ENCODE measurements around the gene C3orf49. TPM values are rescaled to one million over a fixed set of nuclear protein-coding genes. Genes with fewer than 3 reads are reported as not detected.
A peak's percentile ranks its signal among the peaks of the same experiment; 100 is the strongest.

C3orf49 gene
- total and polyA plus RNA-seq, 2 of the 13 experiments (the other 11 are each of a cell fraction or from before 2014, with no cell fraction given): not detected

GRCh38 chr3:63864008-63864964, 45.2 kb downstream of the C3orf49 start (continued):
- TF ChIP-seq GLMP (CRISPR knock-in tag; IDR thresholded peaks at IDR 0.05; ENCODE audit: borderline replicate concordance): no peak
- TF ChIP-seq ZNF580 (CRISPR knock-in tag; IDR thresholded peaks at IDR 0.05; ENCODE audit: borderline replicate concordance, low read depth): 0 out of 2 replicates have a peak, but pooled peaks have one; percentile 38
- no peak for TF ChIP-seq HNF4A (CRISPR knock-in tag; IDR thresholded peaks at IDR 0.05)
- TF ChIP-seq REL (CRISPR knock-in tag; conservative IDR thresholded peaks at IDR 0.05): no peak
- peak; percentile 39; the same call in 1 of the 2 replicates for TF ChIP-seq SAP130 (CRISPR knock-in tag; IDR thresholded peaks at IDR 0.05; ENCODE audit: low read depth)
- TF ChIP-seq BRD4 (CRISPR knock-in tag; IDR thresholded peaks at IDR 0.05): no peak
- TF ChIP-seq ZNF274 (CRISPR knock-in tag; IDR thresholded peaks at IDR 0.05): no peak
- TF ChIP-seq SKIL (CRISPR knock-in tag; IDR thresholded peaks at IDR 0.05; ENCODE audit: borderline replicate concordance): no peak
- TF ChIP-seq ZNF564 (CRISPR knock-in tag; IDR thresholded peaks at IDR 0.05): no peak
- no peak for TF ChIP-seq MEF2D (CRISPR knock-in tag; IDR thresholded peaks at IDR 0.05)
- no peak for TF ChIP-seq TP53 (CRISPR knock-in tag; conservative IDR thresholded peaks at IDR 0.05)
- no peak for TF ChIP-seq FOXP1 (IDR thresholded peaks at IDR 0.05)
- no peak for TF ChIP-seq FOXP1 (CRISPR knock-in tag; IDR thresholded peaks at IDR 0.05)
- peak; percentile 63 for TF ChIP-seq PHF8 (CRISPR knock-in tag; IDR thresholded peaks at IDR 0.05)
- peak; percentile 22; the same call in 1 of the 2 replicates for TF ChIP-seq ZBTB26 (CRISPR knock-in tag; IDR thresholded peaks at IDR 0.05; ENCODE audit: borderline replicate concordance)
- no peak for TF ChIP-seq MYNN (CRISPR knock-in tag; IDR thresholded peaks at IDR 0.05; ENCODE audit: low read depth)
- peak; percentile 37; the same call in 1 of the 2 replicates for TF ChIP-seq POGK (CRISPR knock-in tag; conservative IDR thresholded peaks at IDR 0.05)
- TF ChIP-seq ZNF558 (CRISPR knock-in tag; IDR thresholded peaks at IDR 0.05; ENCODE audit: borderline replicate concordance): no peak
- TF ChIP-seq ZFP37 (CRISPR knock-in tag; IDR thresholded peaks at IDR 0.05; ENCODE audit: borderline replicate concordance): no peak
- TF ChIP-seq ZSCAN29 (CRISPR knock-in tag; conservative IDR thresholded peaks at IDR 0.05): no peak
- 0 out of 2 replicates have a peak, but pooled peaks have one; percentile 28 for TF ChIP-seq ZNF678 (CRISPR knock-in tag; IDR thresholded peaks at IDR 0.05)
- no peak for TF ChIP-seq SIN3B (IDR thresholded peaks at IDR 0.05; ENCODE audit: low read length)
- no peak for TF ChIP-seq ZKSCAN5 (CRISPR knock-in tag; IDR thresholded peaks at IDR 0.05)
- TF ChIP-seq ZNF317 (CRISPR knock-in tag; IDR thresholded peaks at IDR 0.05): no peak
- TF ChIP-seq BRCA1 (CRISPR knock-in tag; IDR thresholded peaks at IDR 0.05): no peak

All from HepG2 (cell line).